Endothelial cell of umbilical vein (primary cell): ENCODE results near the gene TRERF1.

Source experiments
- EZH2 ChIP-seq: IDR thresholded peaks from 2 replicates; pipeline ENCODE4 v1.6.1; 2012; ENCODE audit warnings: borderline replicate concordance, low read depth, mild to moderate bottlenecking, moderate library complexity, low read length, inconsistent platforms; ENCODE audit not compliant: severe bottlenecking
- FOS ChIP-seq: IDR thresholded peaks from 2 replicates; pipeline ENCODE4 v1.6.1; 2011; ENCODE audit warnings: mild to moderate bottlenecking, low read length, moderate library complexity, borderline replicate concordance; ENCODE audit not compliant: insufficient read depth
- JUN ChIP-seq: IDR thresholded peaks from 2 replicates; pipeline ENCODE4 v1.6.1; 2011; ENCODE audit warnings: borderline replicate concordance, low read depth; ENCODE audit not compliant: insufficient read length, insufficient read depth
- MYC ChIP-seq: IDR thresholded peaks from one replicate; pipeline ENCODE4 v1.6.1; 2011; ENCODE audit warnings: mild to moderate bottlenecking, low read depth, low read length
- POLR2A ChIP-seq: IDR thresholded peaks from 2 replicates; pipeline ENCODE4 v1.6.1; 2012; ENCODE audit warnings: low read depth, mild to moderate bottlenecking, control low read depth, low read length
- POLR2AphosphoS5 ChIP-seq: IDR thresholded peaks from 2 replicates; pipeline ENCODE4 v1.6.1; 2012; ENCODE audit warnings: low read depth, mild to moderate bottlenecking, control low read depth, low read length, moderate library complexity; ENCODE audit not compliant: insufficient read depth
- TF ChIP-seq, protein P1 (sequence below), 2 donors: IDR thresholded peaks; 1 replicate in 1 of 2; 2 replicates in 1 of 2; pipeline ENCODE4 v1.5.1; 2011; ENCODE audit warnings: low read length in 2 of 2, mild to moderate bottlenecking in 2 of 2, moderate library complexity in 2 of 2, control low read depth in 1 of 2, inconsistent platforms in 1 of 2, low read depth in 1 of 2; ENCODE audit not compliant: insufficient read depth in 1 of 2; ENCODE audit errors: extremely low read depth in 1 of 2
- TF ChIP-seq, protein P2 (sequence below): IDR thresholded peaks from 2 replicates; pipeline ENCODE4 v1.6.1; 2011; ENCODE audit not compliant: insufficient read depth, insufficient read length

DNA sequence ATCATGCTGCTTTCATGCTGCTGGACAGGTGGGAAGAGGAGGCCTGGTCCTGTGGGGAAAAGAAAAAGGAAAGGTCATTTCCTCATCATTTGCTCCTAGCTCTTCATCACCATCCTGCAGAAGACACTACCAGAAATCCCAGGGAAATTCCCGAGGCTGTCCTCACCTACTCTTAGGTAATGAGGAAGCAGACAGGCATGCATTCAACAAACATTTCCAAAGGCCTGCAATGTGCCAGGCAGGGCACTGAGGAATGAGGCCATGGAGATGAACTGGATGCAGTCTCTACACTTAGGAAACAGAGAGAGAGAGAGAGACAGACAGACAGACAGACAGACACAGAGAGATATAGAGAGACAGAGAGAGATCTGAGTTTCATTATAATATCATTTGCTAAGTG is 151.0 kb downstream of the TRERF1 start:
- TF ChIP-seq, protein P1, sequence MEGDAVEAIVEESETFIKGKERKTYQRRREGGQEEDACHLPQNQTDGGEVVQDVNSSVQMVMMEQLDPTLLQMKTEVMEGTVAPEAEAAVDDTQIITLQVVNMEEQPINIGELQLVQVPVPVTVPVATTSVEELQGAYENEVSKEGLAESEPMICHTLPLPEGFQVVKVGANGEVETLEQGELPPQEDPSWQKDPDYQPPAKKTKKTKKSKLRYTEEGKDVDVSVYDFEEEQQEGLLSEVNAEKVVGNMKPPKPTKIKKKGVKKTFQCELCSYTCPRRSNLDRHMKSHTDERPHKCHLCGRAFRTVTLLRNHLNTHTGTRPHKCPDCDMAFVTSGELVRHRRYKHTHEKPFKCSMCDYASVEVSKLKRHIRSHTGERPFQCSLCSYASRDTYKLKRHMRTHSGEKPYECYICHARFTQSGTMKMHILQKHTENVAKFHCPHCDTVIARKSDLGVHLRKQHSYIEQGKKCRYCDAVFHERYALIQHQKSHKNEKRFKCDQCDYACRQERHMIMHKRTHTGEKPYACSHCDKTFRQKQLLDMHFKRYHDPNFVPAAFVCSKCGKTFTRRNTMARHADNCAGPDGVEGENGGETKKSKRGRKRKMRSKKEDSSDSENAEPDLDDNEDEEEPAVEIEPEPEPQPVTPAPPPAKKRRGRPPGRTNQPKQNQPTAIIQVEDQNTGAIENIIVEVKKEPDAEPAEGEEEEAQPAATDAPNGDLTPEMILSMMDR (IDR thresholded peaks at IDR 0.05; ENCODE audit: extremely low read depth in 1 of 2, insufficient read depth in 1 of 2, low read depth in 1 of 2, low read length in 2 of 2): no peak
- TF ChIP-seq POLR2A (no peak), POLR2AphosphoS5 (no peak), EZH2 (no peak), MYC (no peak), JUN (no peak), FOS (no peak)
- TF ChIP-seq, protein P2, sequence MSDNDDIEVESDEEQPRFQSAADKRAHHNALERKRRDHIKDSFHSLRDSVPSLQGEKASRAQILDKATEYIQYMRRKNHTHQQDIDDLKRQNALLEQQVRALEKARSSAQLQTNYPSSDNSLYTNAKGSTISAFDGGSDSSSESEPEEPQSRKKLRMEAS: no peak
